Activated T-cell treated with anti-CD3 and anti-CD28 coated beads for 48 hours (primary cell): ENCODE results near the gene CAPZA1.
"Not testable (repeated sequence)": the region's sequence is repeated elsewhere in the genome, so short reads cannot be mapped to it uniquely, and the experiment has no call there.

Experiments used
- DNase-seq: peaks from one replicate; pipeline ENCODE4 v3.0.0-alpha.2; 2020; ENCODE audit warnings: low read depth

The CAPZA1 gene

GRCh38 chr1:112619518-112620376, at the start of gene CAPZA1:
TSS of gene CAPZA1 (plus strand) at chr1:112619832. CDS start at chr1:112619845, 13 bp downstream.
- DNase-seq, result peak; percentile 88

GRCh38 chr1:112575154-112575804, 44.4 kb upstream of the CAPZA1 start:
- DNase-seq, result no peak

- DNase-seq, result no peak
These were observed 43.4 kb upstream of the CAPZA1 start for GRCh38 chr1:112576240-112576639.

- DNase-seq, result no peak
These were observed 39.7 kb upstream of the CAPZA1 start for GRCh38 chr1:112579801-112580510.

GRCh38 chr1:112581586-112582192, 37.9 kb upstream of the CAPZA1 start:
- DNase-seq, result no peak

GRCh38 chr1:112583366-112583765, 36.3 kb upstream of the CAPZA1 start:
- DNase-seq, result no peak

GRCh38 chr1:112589766-112590165, 29.9 kb upstream of the CAPZA1 start:
- DNase-seq, result no peak

- no peak for DNase-seq
These were observed 25.3 kb upstream of the CAPZA1 start for GRCh38 chr1:112594208-112594876.

GRCh38 chr1:112599477-112599876, 20.2 kb upstream of the CAPZA1 start:
- no peak for DNase-seq

GRCh38 chr1:112603012-112603411, 16.6 kb upstream of the CAPZA1 start:
- DNase-seq, result no peak

- DNase-seq, result no peak
These were observed 16.1 kb upstream of the CAPZA1 start for GRCh38 chr1:112603541-112603940.

GRCh38 chr1:112605633-112606327, 13.9 kb upstream of the CAPZA1 start:
- DNase-seq, result no peak

- DNase-seq, result no peak
These were observed 5.1 kb upstream of the CAPZA1 start for GRCh38 chr1:112614460-112615065.

- DNase-seq, result no peak
These were observed 1.4 kb upstream of the CAPZA1 start for GRCh38 chr1:112618114-112618720.

GRCh38 chr1:112618721-112619517, 713 bp upstream of the CAPZA1 start, which contains the start of gene ST7L:
TSS of gene ST7L (minus strand) at chr1:112619141. CDS start at chr1:112619113, 28 bp downstream.
- DNase-seq, result peak; percentile 48

GRCh38 chr1:112620377-112620695, 704 bp downstream of the CAPZA1 start:
- DNase-seq, result no peak

GRCh38 chr1:112624493-112624892, 4.9 kb downstream of the CAPZA1 start:
- DNase-seq, result not testable (repeated sequence)

- DNase-seq, result no peak
These were observed 6.1 kb downstream of the CAPZA1 start for GRCh38 chr1:112625696-112626095.

- no peak for DNase-seq
These were observed 6.6 kb downstream of the CAPZA1 start for GRCh38 chr1:112626193-112626592.
